Pons (tissue), 1 donor: ENCODE results near the gene SLC16A5.

Source experiments
- DNase-seq: peaks from one replicate; pipeline ENCODE4 v3.0.0-alpha.2; 2016; ENCODE audit warnings: low spot score

Gene SLC16A5

GRCh38 chr17:75087182-75087557 lies 584 bp upstream of the SLC16A5 start:
- DNase-seq, result no peak

- no peak for DNase-seq
Measured at GRCh38 chr17:75088465-75089417, 987 bp downstream of the SLC16A5 start.

- DNase-seq, result no peak
Measured at GRCh38 chr17:75090871-75091854, 3.4 kb downstream of the SLC16A5 start.

- DNase-seq, result no peak
Measured at GRCh38 chr17:75091855-75092327, 4.1 kb downstream of the SLC16A5 start.

GRCh38 chr17:75093548-75094158 lies 5.9 kb downstream of the SLC16A5 start:
- no peak for DNase-seq

- DNase-seq, result no peak
Measured at GRCh38 chr17:75094871-75095399, 7.2 kb downstream of the SLC16A5 start.

GRCh38 chr17:75096082-75096625 lies 8.4 kb downstream of the SLC16A5 start:
- peak; percentile 45 for DNase-seq

- DNase-seq, result no peak
Measured at GRCh38 chr17:75097865-75098264, 10.1 kb downstream of the SLC16A5 start.

GRCh38 chr17:75098861-75099260 lies 11.1 kb downstream of the SLC16A5 start:
- DNase-seq, result no peak

GRCh38 chr17:75099881-75100595 lies 12.3 kb downstream of the SLC16A5 start:
- DNase-seq, result no peak

- DNase-seq, result no peak
Measured at GRCh38 chr17:75102385-75102821, 14.6 kb downstream of the SLC16A5 start.

GRCh38 chr17:75103601-75104554 lies 16.1 kb downstream of the SLC16A5 start:
- DNase-seq, result no peak

GRCh38 chr17:75105126-75106080 lies 17.6 kb downstream of the SLC16A5 start:
- no peak for DNase-seq

GRCh38 chr17:75108193-75108592 lies 20.4 kb downstream of the SLC16A5 start:
- DNase-seq, result no peak

GRCh38 chr17:75109046-75109406 lies 21.3 kb downstream of the SLC16A5 start:
- DNase-seq, result no peak

- peak; percentile 76 for DNase-seq
Measured at GRCh38 chr17:75109407-75110233, 21.9 kb downstream of the SLC16A5 start, which contains the start of gene ARMC7. TSS of gene ARMC7 (plus strand) at chr17:75109969. CDS start at chr17:75110289, 320 bp downstream.

- no peak for DNase-seq
Measured at GRCh38 chr17:75110234-75110937, 22.6 kb downstream of the SLC16A5 start.
